IMR-90 (cell line): ENCODE data around the gene FSIP2. TPM values are rescaled to one million over a fixed set of nuclear protein-coding genes. Genes with fewer than 3 reads are reported as not detected.

Source experiments
- ATAC-seq: fragments of 200-7000 bp; cut with Tn5 transposase; 2 replicates; pipeline ENCODE4 v1.9.1; 2020; ENCODE audit warnings: low read depth, mild to moderate bottlenecking, moderate library complexity
- BruUV-seq: library from RNA; stranded (reverse); fragments of 400-500 nt; replicated peaks from 2 replicates; lab custom pipeline; 2021; lab: Mats Ljungman, UMichigan
- CTCF ChIA-PET: fragments of 300-600 bp; formaldehyde crosslinking; extraction: SDS; loops from one replicate; lab custom pipeline; 2021; ENCODE audit warnings: antibody characterized with exemption; lab: Yijun Ruan, JAX
- POLR2A ChIA-PET: fragments of 300-600 bp; sonication (Branson Sonifier 250); formaldehyde crosslinking; loops from one replicate; lab custom pipeline; 2022; ENCODE audit warnings: antibody characterized with exemption; ENCODE audit not compliant: unreplicated experiment; lab: Charles Lee
- DNase-seq: peaks from one replicate; pipeline ENCODE4 v3.0.0; 2013
- H2AFZ ChIP-seq: replicated peaks from 2 replicates; pipeline ENCODE3; 2013; ENCODE audit warnings: low read length, mild to moderate bottlenecking; ENCODE audit not compliant: poor library complexity
- H2AK5ac ChIP-seq: 2 replicates; pipeline ENCODE4 v1.6.1; 2013; ENCODE audit warnings: low read depth, low read length, inconsistent platforms
- H2AK9ac ChIP-seq: replicated peaks from 2 replicates; pipeline ENCODE3; 2013; ENCODE audit warnings: mild to moderate bottlenecking, low read depth, low read length, moderate library complexity; ENCODE audit not compliant: poor library complexity
- H2BK120ac ChIP-seq: 2 replicates; pipeline ENCODE4 v1.6.1; 2013; ENCODE audit warnings: low read depth, low read length, inconsistent platforms
- H2BK15ac ChIP-seq: 3 replicates; pipeline ENCODE4 v1.6.1; 2013; ENCODE audit warnings: low read depth, low read length, inconsistent platforms
- H2BK20ac ChIP-seq: 2 replicates; pipeline ENCODE4 v1.6.1; 2013; ENCODE audit warnings: low read depth, mild to moderate bottlenecking, inconsistent platforms, low read length, moderate library complexity
- H2BK5ac ChIP-seq: 2 replicates; pipeline ENCODE4 v1.6.1; 2013; ENCODE audit warnings: mild to moderate bottlenecking, low read depth, low read length, inconsistent platforms; ENCODE audit not compliant: poor library complexity, severe bottlenecking
- H3K14ac ChIP-seq: replicated peaks from 2 replicates; pipeline ENCODE4 v1.6.1; 2013; ENCODE audit warnings: low read depth, low read length, inconsistent platforms
- H3K18ac ChIP-seq: 2 replicates; pipeline ENCODE4 v1.6.1; 2013; ENCODE audit warnings: low read depth, low read length, control low read depth
- H3K23ac ChIP-seq: 2 replicates; pipeline ENCODE4 v1.6.1; 2013; ENCODE audit warnings: low read depth, low read length, inconsistent platforms
- H3K27ac ChIP-seq: 2 replicates; pipeline ENCODE4 v1.5.1; 2013; ENCODE audit warnings: mild to moderate bottlenecking, control low read depth, low read length; ENCODE audit not compliant: insufficient read depth
- H3K27me3 ChIP-seq: 2 replicates; pipeline ENCODE4 v1.6.1; 2013; ENCODE audit warnings: low read length; ENCODE audit not compliant: control insufficient read depth, insufficient read depth
- H3K36me3 ChIP-seq: 2 replicates; pipeline ENCODE4 v1.6.1; 2013; ENCODE audit warnings: low read length, mixed read lengths; ENCODE audit not compliant: control insufficient read depth, insufficient read depth
- H3K4ac ChIP-seq: 2 replicates; pipeline ENCODE4 v1.6.1; 2013; ENCODE audit warnings: low read depth, low read length, inconsistent platforms
- H3K4me1 ChIP-seq: 2 replicates; pipeline ENCODE4 v1.6.1; 2013; ENCODE audit warnings: low read length, mixed read lengths; ENCODE audit not compliant: control insufficient read depth, insufficient read depth
- H3K4me2 ChIP-seq: 2 replicates; pipeline ENCODE4 v1.6.1; 2013; ENCODE audit warnings: low read depth, mild to moderate bottlenecking, control low read depth, low read length, moderate library complexity
- H3K4me3 ChIP-seq: 2 replicates; pipeline ENCODE4 v1.5.1; 2013; ENCODE audit warnings: low read depth, mild to moderate bottlenecking, control low read depth, low read length, moderate library complexity; ENCODE audit not compliant: insufficient read depth
- H3K56ac ChIP-seq: 2 replicates; pipeline ENCODE4 v1.6.1; 2013; ENCODE audit warnings: low read length, inconsistent platforms; ENCODE audit not compliant: insufficient read depth; ENCODE audit errors: extremely low read depth
- H3K79me1 ChIP-seq, 2 experiments: 2 replicates each; pipeline ENCODE4 v1.6.1; 2013; ENCODE audit warnings: low read length in 2 of 2, inconsistent platforms in 1 of 2, low read depth in 1 of 2
- H3K9ac ChIP-seq: 2 replicates; pipeline ENCODE4 v1.6.1; 2013; ENCODE audit warnings: low read depth, low read length, control low read depth
- H3K9me1 ChIP-seq: 2 replicates; pipeline ENCODE4 v1.6.1; 2013; ENCODE audit warnings: low read length, inconsistent platforms; ENCODE audit not compliant: insufficient read depth
- H3K9me3 ChIP-seq: 2 replicates; pipeline ENCODE4 v1.6.1; 2013; ENCODE audit warnings: low read length; ENCODE audit not compliant: control insufficient read depth, insufficient read depth
- H4K20me1 ChIP-seq: 2 replicates; pipeline ENCODE4 v1.6.1; 2013; ENCODE audit warnings: low read length, inconsistent platforms; ENCODE audit not compliant: insufficient read depth
- H4K5ac ChIP-seq: 2 replicates; pipeline ENCODE4 v1.6.1; 2013; ENCODE audit warnings: mild to moderate bottlenecking, low read depth, low read length, control low read depth
- H4K8ac ChIP-seq, 2 experiments: 2 replicates each; pipeline ENCODE4 v1.6.1; 2013; ENCODE audit warnings: low read depth in 2 of 2, low read length in 2 of 2, control low read depth in 1 of 2, inconsistent platforms in 1 of 2
- H4K91ac ChIP-seq: 2 replicates; pipeline ENCODE4 v1.6.1; 2013; ENCODE audit warnings: low read depth, low read length, inconsistent platforms; ENCODE audit not compliant: insufficient read depth
- BHLHE40 ChIP-seq: fragments of 150-350 bp; IDR thresholded peaks from 2 replicates; pipeline ENCODE4 v1.6.1; 2016; ENCODE audit warnings: mild to moderate bottlenecking, low read depth, low read length
- MXI1 ChIP-seq: IDR thresholded peaks from 2 replicates; pipeline ENCODE4 v1.6.1; 2012; ENCODE audit warnings: low read depth, mild to moderate bottlenecking, low read length, moderate library complexity, borderline replicate concordance
- RCOR1 ChIP-seq: IDR thresholded peaks from 2 replicates; pipeline ENCODE4 v1.6.1; 2012; ENCODE audit warnings: mild to moderate bottlenecking, low read length, improper control_type of control experiment; ENCODE audit not compliant: insufficient replicate concordance
- WGBS, 2 experiments: methylation state at CpG; one replicate each; pipeline versions ENCODE4 v1.1.5 to v1.1.7; 2013; ENCODE audit warnings: missing lambda C conversion rate in 2 of 2; ENCODE audit not compliant: insufficient read length in 1 of 2; ENCODE audit errors: extremely low coverage in 2 of 2; 5-methylcytosine and 5-hydroxymethylcytosine counted together
- dilution Hi-C: fragments of 300-500 bp; cut with HindIII; formaldehyde crosslinking; loops from one replicate; pipeline ENCODE4 v1.14.3; 2018; ENCODE audit warnings: low sequenced_read_pairs; ENCODE audit not compliant: unreplicated experiment
- in situ Hi-C: fragments of 300-500 bp; cut with MboI; formaldehyde crosslinking; loops from 3 replicates; pipeline ENCODE4 v1.14.3; 2019; ENCODE audit warnings: low sequenced_read_pairs, inconsistent platforms, mixed read lengths
- intact Hi-C: fragments of 100-400 bp; cut with micrococcal nuclease; formaldehyde crosslinking; loops from 2 replicates; pipeline ENCODE4 v1.10.0; 2022
- polyA plus RNA-seq, 3 experiments: library from polyadenylated mRNA; depleted of rRNA; stranded (reverse); fragments of >200 nt; gene quantifications; 2 replicates each; pipeline ENCODE4 v1.2.3, GENCODE V29; 2012; ENCODE audit warnings: low replicate concordance in 1 of 3
- total RNA-seq: library from RNA; depleted of rRNA; stranded (reverse); fragments of >200 nt; gene quantifications from 2 replicates; pipeline ENCODE4 v1.2.3, GENCODE V29; 2012

Gene FSIP2
- total and polyA plus RNA-seq, 2 of the 4 experiments (the other 2 are of a cell fraction) = under 0.01 to 0.02 TPM

DNA sequence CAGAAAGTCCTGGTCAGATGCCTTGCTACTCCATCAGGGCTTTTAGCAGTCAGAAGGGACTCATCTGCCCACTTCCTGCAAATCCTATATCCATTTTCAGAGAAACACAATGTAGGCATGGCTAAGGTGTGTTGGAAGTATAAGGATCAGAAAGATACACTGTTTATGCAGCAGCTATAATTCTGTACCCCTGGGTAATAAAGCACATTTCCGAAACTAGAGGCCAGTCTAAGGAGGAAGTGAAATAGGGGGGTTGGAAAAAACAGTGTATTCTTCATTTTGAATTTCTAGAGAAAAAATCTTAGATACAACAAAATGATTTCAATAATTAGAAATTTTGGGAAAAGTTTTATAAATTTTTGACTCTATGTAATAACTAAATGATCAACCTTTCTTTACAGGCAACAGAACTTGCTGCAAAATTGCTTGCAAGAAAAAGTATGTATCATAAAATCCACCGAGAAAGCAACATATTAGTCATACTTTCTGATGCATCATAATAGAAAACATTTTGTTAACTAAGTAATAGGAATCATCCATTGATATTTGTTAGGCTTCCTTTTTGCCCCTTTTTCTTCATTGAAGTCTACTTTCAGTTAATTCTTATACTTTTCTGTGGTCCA is 47.4 kb downstream of the FSIP2 start:
- H3K18ac ChIP-seq = no peak overlapping the region
- no peak overlapping the region for H2BK5ac ChIP-seq
- H3K9me1 ChIP-seq = no peaks in the 10 kb centered on the region
- no peak overlapping the region for H4K8ac ChIP-seq
- no peaks in the 10 kb centered on the region for H3K79me1 ChIP-seq
- no peaks in the 10 kb centered on the region for H3K4me1 ChIP-seq
- WGBS, 2 experiments = no CpG with 5 or more reads among the region's 2 CpGs
- H3K9ac ChIP-seq = no peak overlapping the region
- no peak overlapping the region for H3K27ac ChIP-seq
- no peak overlapping the region for H3K23ac ChIP-seq
- no peak overlapping the region for H3K14ac ChIP-seq
- no peak overlapping the region for H3K4me2 ChIP-seq
- dilution Hi-C loops = no loop called here
- DNase-seq (no peak), ATAC-seq (no peak)
- H4K91ac ChIP-seq = no peak overlapping the region
- H4K5ac ChIP-seq = no peak overlapping the region
- H3K9me3 ChIP-seq = no peaks in the 10 kb centered on the region
- H3K27me3 ChIP-seq = no peaks in the 10 kb centered on the region
- H3K36me3 ChIP-seq = no peaks in the 10 kb centered on the region
- no TSS peak for BruUV-seq
- POLR2A ChIA-PET = no interaction called here
- H4K20me1 ChIP-seq = no peaks in the 10 kb centered on the region
- H2BK20ac ChIP-seq = no peak overlapping the region
- TF ChIP-seq MXI1 = no peak
- TF ChIP-seq RCOR1 = no peak
- no peak for TF ChIP-seq BHLHE40
- H3K4me3 ChIP-seq = no peak overlapping the region
- intact Hi-C loops = no loop called here
- no peak overlapping the region for H2BK120ac ChIP-seq
- in situ Hi-C loops = no loop called here
- no peak overlapping the region for H3K56ac ChIP-seq
- H3K4ac ChIP-seq = no peak overlapping the region
- H2AFZ ChIP-seq = no peak overlapping the region
- H2BK15ac ChIP-seq = no peak overlapping the region
- CTCF ChIA-PET = no interaction called here
- no peak overlapping the region for H2AK5ac ChIP-seq
- no peak overlapping the region for H2AK9ac ChIP-seq
